ENCODE data around the gene SLAMF7. TPM values are rescaled to one million over a fixed set of nuclear protein-coding genes. Genes with fewer than 3 reads are reported as not detected.

SLAMF7 gene
- total and polyA plus RNA-seq, 2 experiments from 2014 or later = 0.11 TPM; not detected in 1

- H3F3A ChIP-seq (replicated peaks; ENCODE audit: low read depth) = no peaks in the 10 kb centered on the region
- Mint-ChIP-seq H3K4me1 (no peaks in the 10 kb centered on the region), H3K36me3 (ENCODE audit: low read depth) (no peaks in the 10 kb centered on the region), H3K9me3 (no peaks in the 10 kb centered on the region), H3K27me3 (ENCODE audit: insufficient read depth, low read depth, poor library complexity) (no peaks in the 10 kb centered on the region), H3K27ac (no peak overlapping the region), H3K4me3 (no peak overlapping the region)
- no peaks in the 10 kb centered on the region for H3K79me2 ChIP-seq (replicated peaks; ENCODE audit: insufficient read depth)
- no peak overlapping the region for H3K27ac ChIP-seq (ENCODE audit: low read depth)
- no peak overlapping the region for H2AFZ ChIP-seq
- ATAC-seq = no peak
- H4K20me1 ChIP-seq (replicated peaks; ENCODE audit: insufficient read depth) = no peaks in the 10 kb centered on the region
- no peak overlapping the region for H3K4me3 ChIP-seq
- no peak for DNase-seq (ENCODE audit: low spot score)
- H3K4me2 ChIP-seq = no peak overlapping the region
- H3K36me3 ChIP-seq (ENCODE audit: insufficient read depth) = no peaks in the 10 kb centered on the region
- no peaks in the 10 kb centered on the region; the same call in 1 of the 2 replicates for H3K9me2 ChIP-seq (ENCODE audit: insufficient read depth)
- H3K27me3 ChIP-seq (ENCODE audit: insufficient read depth) = no peaks in the 10 kb centered on the region
- no peaks in the 10 kb centered on the region for H3K4me1 ChIP-seq (ENCODE audit: insufficient read depth)
- TF ChIP-seq CREB1 (CRISPR knock-in tag; IDR thresholded peaks at IDR 0.05; ENCODE audit: low read depth) = no peak
- no peak for TF ChIP-seq POLR2AphosphoS5 (IDR thresholded peaks at IDR 0.05; ENCODE audit: low read depth)
- TF ChIP-seq EZH2 (IDR thresholded peaks at IDR 0.05; ENCODE audit: low read depth, unreplicated experiment) = no peak
- no peak for TF ChIP-seq NANOG (IDR thresholded peaks at IDR 0.05; ENCODE audit: borderline replicate concordance)
- no peak for TF ChIP-seq ZNF331 (CRISPR knock-in tag; IDR thresholded peaks at IDR 0.05; ENCODE audit: low read depth)
- TF ChIP-seq, protein P1, sequence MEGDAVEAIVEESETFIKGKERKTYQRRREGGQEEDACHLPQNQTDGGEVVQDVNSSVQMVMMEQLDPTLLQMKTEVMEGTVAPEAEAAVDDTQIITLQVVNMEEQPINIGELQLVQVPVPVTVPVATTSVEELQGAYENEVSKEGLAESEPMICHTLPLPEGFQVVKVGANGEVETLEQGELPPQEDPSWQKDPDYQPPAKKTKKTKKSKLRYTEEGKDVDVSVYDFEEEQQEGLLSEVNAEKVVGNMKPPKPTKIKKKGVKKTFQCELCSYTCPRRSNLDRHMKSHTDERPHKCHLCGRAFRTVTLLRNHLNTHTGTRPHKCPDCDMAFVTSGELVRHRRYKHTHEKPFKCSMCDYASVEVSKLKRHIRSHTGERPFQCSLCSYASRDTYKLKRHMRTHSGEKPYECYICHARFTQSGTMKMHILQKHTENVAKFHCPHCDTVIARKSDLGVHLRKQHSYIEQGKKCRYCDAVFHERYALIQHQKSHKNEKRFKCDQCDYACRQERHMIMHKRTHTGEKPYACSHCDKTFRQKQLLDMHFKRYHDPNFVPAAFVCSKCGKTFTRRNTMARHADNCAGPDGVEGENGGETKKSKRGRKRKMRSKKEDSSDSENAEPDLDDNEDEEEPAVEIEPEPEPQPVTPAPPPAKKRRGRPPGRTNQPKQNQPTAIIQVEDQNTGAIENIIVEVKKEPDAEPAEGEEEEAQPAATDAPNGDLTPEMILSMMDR (conservative IDR thresholded peaks at IDR 0.05; ENCODE audit: low read depth in 2 of 2) = no peak
- TF ChIP-seq ZNF114 (CRISPR knock-in tag; IDR thresholded peaks at IDR 0.05) = no peak
- no peak for TF ChIP-seq ZNF462 (CRISPR knock-in tag; IDR thresholded peaks at IDR 0.05)
- TF ChIP-seq EZH2phosphoT487 (IDR thresholded peaks at IDR 0.05; ENCODE audit: unreplicated experiment) = no peak
- no peak for TF ChIP-seq ETS1 (IDR thresholded peaks at IDR 0.05)
- no peak for TF ChIP-seq STAT1 (IDR thresholded peaks at IDR 0.05; ENCODE audit: unreplicated experiment)
- TF ChIP-seq, protein P2, sequence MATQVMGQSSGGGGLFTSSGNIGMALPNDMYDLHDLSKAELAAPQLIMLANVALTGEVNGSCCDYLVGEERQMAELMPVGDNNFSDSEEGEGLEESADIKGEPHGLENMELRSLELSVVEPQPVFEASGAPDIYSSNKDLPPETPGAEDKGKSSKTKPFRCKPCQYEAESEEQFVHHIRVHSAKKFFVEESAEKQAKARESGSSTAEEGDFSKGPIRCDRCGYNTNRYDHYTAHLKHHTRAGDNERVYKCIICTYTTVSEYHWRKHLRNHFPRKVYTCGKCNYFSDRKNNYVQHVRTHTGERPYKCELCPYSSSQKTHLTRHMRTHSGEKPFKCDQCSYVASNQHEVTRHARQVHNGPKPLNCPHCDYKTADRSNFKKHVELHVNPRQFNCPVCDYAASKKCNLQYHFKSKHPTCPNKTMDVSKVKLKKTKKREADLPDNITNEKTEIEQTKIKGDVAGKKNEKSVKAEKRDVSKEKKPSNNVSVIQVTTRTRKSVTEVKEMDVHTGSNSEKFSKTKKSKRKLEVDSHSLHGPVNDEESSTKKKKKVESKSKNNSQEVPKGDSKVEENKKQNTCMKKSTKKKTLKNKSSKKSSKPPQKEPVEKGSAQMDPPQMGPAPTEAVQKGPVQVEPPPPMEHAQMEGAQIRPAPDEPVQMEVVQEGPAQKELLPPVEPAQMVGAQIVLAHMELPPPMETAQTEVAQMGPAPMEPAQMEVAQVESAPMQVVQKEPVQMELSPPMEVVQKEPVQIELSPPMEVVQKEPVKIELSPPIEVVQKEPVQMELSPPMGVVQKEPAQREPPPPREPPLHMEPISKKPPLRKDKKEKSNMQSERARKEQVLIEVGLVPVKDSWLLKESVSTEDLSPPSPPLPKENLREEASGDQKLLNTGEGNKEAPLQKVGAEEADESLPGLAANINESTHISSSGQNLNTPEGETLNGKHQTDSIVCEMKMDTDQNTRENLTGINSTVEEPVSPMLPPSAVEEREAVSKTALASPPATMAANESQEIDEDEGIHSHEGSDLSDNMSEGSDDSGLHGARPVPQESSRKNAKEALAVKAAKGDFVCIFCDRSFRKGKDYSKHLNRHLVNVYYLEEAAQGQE (IDR thresholded peaks at IDR 0.05; ENCODE audit: unreplicated experiment) = no peak
- no peak for TF ChIP-seq JUNB (IDR thresholded peaks at IDR 0.05; ENCODE audit: unreplicated experiment)
Observed at GRCh38 chr1:160800142-160800541, 61.1 kb downstream of the SLAMF7 start.
